Sigmoid colon (tissue), 4 donors: ENCODE data around the gene FAM120AOS.
A peak's percentile ranks its signal among the peaks of the same experiment; 100 is the strongest.

Source experiments
- EP300 ChIP-seq, 4 donors: sonication (generic); formaldehyde crosslinking; IDR thresholded peaks; one replicate each; pipeline ENCODE4 v1.6.1; 2017; ENCODE audit warnings: antibody characterized with exemption in 4 of 4
- POLR2A ChIP-seq, 2 donors: fragments of 450-650 bp; IDR thresholded peaks; one replicate each; pipeline ENCODE4 v1.6.1; 2016; ENCODE audit warnings: antibody characterized with exemption in 2 of 2, mild to moderate bottlenecking in 2 of 2, moderate library complexity in 2 of 2
- TF ChIP-seq, protein P1 (sequence below), 4 experiments: fragments of 450-650 bp in 3 of 4; fragments of 200-600 bp in 1 of 4; IDR thresholded peaks; one replicate each; pipeline ENCODE4 v1.5.1; 2016 to 2019; ENCODE audit warnings: antibody characterized with exemption in 4 of 4, mild to moderate bottlenecking in 3 of 4, moderate library complexity in 2 of 4

DNA sequence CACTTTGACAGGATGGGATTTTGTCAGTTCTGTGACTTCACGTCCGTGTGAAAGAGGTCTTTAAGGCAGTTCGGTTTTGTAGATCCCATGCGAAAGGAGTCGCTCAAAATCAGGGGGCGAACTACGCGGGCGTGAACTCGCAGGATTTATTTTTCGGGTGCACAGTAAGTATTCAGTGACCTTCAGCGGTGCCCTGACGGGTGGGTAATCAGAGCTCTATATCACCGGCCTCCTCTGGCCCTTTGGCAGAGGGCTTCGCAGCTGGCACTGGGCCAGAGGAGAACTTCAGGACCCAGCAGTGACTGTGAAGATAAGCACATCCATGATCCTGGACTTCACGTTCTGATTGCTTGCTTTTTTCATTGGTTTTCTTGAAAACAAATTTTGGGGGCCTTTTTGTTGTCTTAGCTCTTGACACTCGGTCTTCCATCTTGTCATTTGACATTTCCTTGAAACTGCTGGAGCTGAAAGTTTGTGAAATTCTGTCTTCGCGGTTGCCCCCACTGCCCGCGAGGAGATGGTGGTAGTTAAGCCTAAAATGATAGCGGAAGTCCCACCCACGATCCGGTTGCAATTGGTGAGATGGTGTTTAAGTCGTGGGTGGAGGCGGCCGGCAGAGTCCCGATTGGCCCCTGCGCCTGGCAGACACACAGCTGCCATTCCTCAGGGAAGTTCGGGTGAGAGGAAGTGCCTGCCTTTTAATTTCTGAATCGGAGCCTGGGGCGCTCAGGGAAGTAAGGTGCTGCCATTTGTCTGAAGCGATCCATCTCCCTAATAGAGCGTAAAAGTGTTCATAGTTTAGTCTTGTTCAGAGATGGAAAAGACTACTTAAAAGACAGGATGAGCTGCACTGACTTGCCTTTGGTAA, at the start of gene FAM120AOS:
- TF ChIP-seq, protein P1, sequence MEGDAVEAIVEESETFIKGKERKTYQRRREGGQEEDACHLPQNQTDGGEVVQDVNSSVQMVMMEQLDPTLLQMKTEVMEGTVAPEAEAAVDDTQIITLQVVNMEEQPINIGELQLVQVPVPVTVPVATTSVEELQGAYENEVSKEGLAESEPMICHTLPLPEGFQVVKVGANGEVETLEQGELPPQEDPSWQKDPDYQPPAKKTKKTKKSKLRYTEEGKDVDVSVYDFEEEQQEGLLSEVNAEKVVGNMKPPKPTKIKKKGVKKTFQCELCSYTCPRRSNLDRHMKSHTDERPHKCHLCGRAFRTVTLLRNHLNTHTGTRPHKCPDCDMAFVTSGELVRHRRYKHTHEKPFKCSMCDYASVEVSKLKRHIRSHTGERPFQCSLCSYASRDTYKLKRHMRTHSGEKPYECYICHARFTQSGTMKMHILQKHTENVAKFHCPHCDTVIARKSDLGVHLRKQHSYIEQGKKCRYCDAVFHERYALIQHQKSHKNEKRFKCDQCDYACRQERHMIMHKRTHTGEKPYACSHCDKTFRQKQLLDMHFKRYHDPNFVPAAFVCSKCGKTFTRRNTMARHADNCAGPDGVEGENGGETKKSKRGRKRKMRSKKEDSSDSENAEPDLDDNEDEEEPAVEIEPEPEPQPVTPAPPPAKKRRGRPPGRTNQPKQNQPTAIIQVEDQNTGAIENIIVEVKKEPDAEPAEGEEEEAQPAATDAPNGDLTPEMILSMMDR (IDR thresholded peaks at IDR 0.05) = no peak
- TF ChIP-seq EP300 (IDR thresholded peaks at IDR 0.05) (no peak), POLR2A (IDR thresholded peaks at IDR 0.05) (peak; percentile 51 to 81)
